ENCODE results near the gene CTDSP2. TPM values are rescaled to one million over a fixed set of nuclear protein-coding genes. Genes with fewer than 3 reads are reported as not detected.

CTDSP2 gene
- polyA plus RNA-seq, 3 donors: 59.1 to 148 (median 70.2) TPM

- H3K36me3 Mint-ChIP-seq: no peaks in the 10 kb centered on the region
- H3K27me3 ChIP-seq (ENCODE audit: control insufficient read depth in 2 of 2, insufficient read depth in 2 of 2, low read length in 2 of 2): no peaks in the 10 kb centered on the region
- TF ChIP-seq, protein P1, sequence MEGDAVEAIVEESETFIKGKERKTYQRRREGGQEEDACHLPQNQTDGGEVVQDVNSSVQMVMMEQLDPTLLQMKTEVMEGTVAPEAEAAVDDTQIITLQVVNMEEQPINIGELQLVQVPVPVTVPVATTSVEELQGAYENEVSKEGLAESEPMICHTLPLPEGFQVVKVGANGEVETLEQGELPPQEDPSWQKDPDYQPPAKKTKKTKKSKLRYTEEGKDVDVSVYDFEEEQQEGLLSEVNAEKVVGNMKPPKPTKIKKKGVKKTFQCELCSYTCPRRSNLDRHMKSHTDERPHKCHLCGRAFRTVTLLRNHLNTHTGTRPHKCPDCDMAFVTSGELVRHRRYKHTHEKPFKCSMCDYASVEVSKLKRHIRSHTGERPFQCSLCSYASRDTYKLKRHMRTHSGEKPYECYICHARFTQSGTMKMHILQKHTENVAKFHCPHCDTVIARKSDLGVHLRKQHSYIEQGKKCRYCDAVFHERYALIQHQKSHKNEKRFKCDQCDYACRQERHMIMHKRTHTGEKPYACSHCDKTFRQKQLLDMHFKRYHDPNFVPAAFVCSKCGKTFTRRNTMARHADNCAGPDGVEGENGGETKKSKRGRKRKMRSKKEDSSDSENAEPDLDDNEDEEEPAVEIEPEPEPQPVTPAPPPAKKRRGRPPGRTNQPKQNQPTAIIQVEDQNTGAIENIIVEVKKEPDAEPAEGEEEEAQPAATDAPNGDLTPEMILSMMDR (IDR thresholded peaks at IDR 0.05): no peak
- no peak overlapping the region for H3K27ac ChIP-seq (ENCODE audit: low read depth in 1 of 2, low read length in 2 of 2)
- no peaks in the 10 kb centered on the region for H3K36me3 ChIP-seq (replicated peaks in 1 of 2; ENCODE audit: control insufficient read depth in 1 of 2, insufficient read depth in 2 of 2, low read length in 2 of 2)
- H3K9me3 ChIP-seq (replicated peaks in 1 of 2; ENCODE audit: control insufficient read depth in 1 of 2, insufficient read depth in 1 of 2, low read length in 2 of 2): peaks cover 5 to 9% of the 10 kb centered on the region in 2 donors
- H3K4me1 ChIP-seq (ENCODE audit: control insufficient read depth in 1 of 2, insufficient read depth in 2 of 2, low read length in 2 of 2): peaks cover 12 to 13% of the 10 kb centered on the region in 2 donors
- peaks cover 8 to 10% (median 8%) of the 10 kb centered on the region in 3 donors for H3K27me3 Mint-ChIP-seq (ENCODE audit: low read depth in 3 of 3)
- no peak for DNase-seq
- no peak overlapping the region for H3K4me2 ChIP-seq (replicated peaks; ENCODE audit: extremely low read depth, low read length, poor library complexity, severe bottlenecking)
- no peaks in the 10 kb centered on the region for H4K20me1 ChIP-seq (ENCODE audit: insufficient read depth, low read length)
- no peak overlapping the region for H3K9ac ChIP-seq (ENCODE audit: insufficient read depth, low read length, poor library complexity, severe bottlenecking)
- WGBS (ENCODE audit: insufficient coverage): 93% methylated on average over 10 of the region's 10 CpGs
- H3K79me2 ChIP-seq (ENCODE audit: insufficient read depth, low read length): no peaks in the 10 kb centered on the region
- no peak overlapping the region for H3K4me3 ChIP-seq (replicated peaks in 1 of 3; ENCODE audit: low read depth in 2 of 3, low read length in 3 of 3)
- peaks cover 20% of the 10 kb centered on the region for H3K4me1 Mint-ChIP-seq
- intact Hi-C loops (cut with micrococcal nuclease): no loop called here
- peaks cover 0 to 12% (median 10%) of the 10 kb centered on the region in 7 donors for H3K9me3 Mint-ChIP-seq
- no peak overlapping the region for H3K27ac Mint-ChIP-seq
- H3K4me3 Mint-ChIP-seq: no peak overlapping the region
- H2AFZ ChIP-seq (ENCODE audit: insufficient read depth, low read depth, low read length, poor library complexity, severe bottlenecking): no peak overlapping the region
Observed at GRCh38 chr12:57889500-57889989, 43.0 kb upstream of the CTDSP2 start.

- Mint-ChIP-seq H3K27me3 (ENCODE audit: low read depth in 3 of 3) (peaks cover 8 to 10% (median 8%) of the 10 kb centered on the region in 3 donors), H3K4me3 (no peak overlapping the region), H3K4me1 (peaks cover 11% of the 10 kb centered on the region), H3K9me3 (peaks cover 3 to 18% (median 11%) of the 10 kb centered on the region in 7 donors), H3K36me3 (no peaks in the 10 kb centered on the region), H3K27ac (peak overlapping the region in 1 of 7 donors; percentile 55)
- Histone ChIP-seq H3K4me3 (replicated peaks in 1 of 3; ENCODE audit: low read depth in 2 of 3, low read length in 3 of 3) (no peak overlapping the region), H3K36me3 (replicated peaks in 1 of 2; ENCODE audit: control insufficient read depth in 1 of 2, insufficient read depth in 2 of 2, low read length in 2 of 2) (no peaks in the 10 kb centered on the region), H3K27me3 (ENCODE audit: control insufficient read depth in 2 of 2, insufficient read depth in 2 of 2, low read length in 2 of 2) (no peaks in the 10 kb centered on the region), H3K4me1 (ENCODE audit: control insufficient read depth in 1 of 2, insufficient read depth in 2 of 2, low read length in 2 of 2) (peaks cover 2 to 3% of the 10 kb centered on the region in 2 donors), H3K9ac (ENCODE audit: insufficient read depth, low read length, poor library complexity, severe bottlenecking) (no peak overlapping the region), H3K79me2 (ENCODE audit: insufficient read depth, low read length) (no peaks in the 10 kb centered on the region), H4K20me1 (ENCODE audit: insufficient read depth, low read length) (no peaks in the 10 kb centered on the region), H3K9me3 (replicated peaks in 1 of 2; ENCODE audit: control insufficient read depth in 1 of 2, insufficient read depth in 1 of 2, low read length in 2 of 2) (peaks cover 5 to 9% of the 10 kb centered on the region in 2 donors), H2AFZ (ENCODE audit: insufficient read depth, low read depth, low read length, poor library complexity, severe bottlenecking) (peak overlapping the region; percentile 21), H3K4me2 (replicated peaks; ENCODE audit: extremely low read depth, low read length, poor library complexity, severe bottlenecking) (no peak overlapping the region), H3K27ac (ENCODE audit: low read depth in 1 of 2, low read length in 2 of 2) (no peak overlapping the region)
- 42% methylated on average over 7 of the region's 15 CpGs for WGBS (ENCODE audit: insufficient coverage)
- TF ChIP-seq, protein P1 (IDR thresholded peaks at IDR 0.05): no peak
- intact Hi-C loops (cut with micrococcal nuclease): no loop called here
- DNase-seq: no peak
Observed at GRCh38 chr12:57888409-57889157, 42.1 kb upstream of the CTDSP2 start.
